ENCODE results near the gene ERMAP.

Gene ERMAP, protein sequence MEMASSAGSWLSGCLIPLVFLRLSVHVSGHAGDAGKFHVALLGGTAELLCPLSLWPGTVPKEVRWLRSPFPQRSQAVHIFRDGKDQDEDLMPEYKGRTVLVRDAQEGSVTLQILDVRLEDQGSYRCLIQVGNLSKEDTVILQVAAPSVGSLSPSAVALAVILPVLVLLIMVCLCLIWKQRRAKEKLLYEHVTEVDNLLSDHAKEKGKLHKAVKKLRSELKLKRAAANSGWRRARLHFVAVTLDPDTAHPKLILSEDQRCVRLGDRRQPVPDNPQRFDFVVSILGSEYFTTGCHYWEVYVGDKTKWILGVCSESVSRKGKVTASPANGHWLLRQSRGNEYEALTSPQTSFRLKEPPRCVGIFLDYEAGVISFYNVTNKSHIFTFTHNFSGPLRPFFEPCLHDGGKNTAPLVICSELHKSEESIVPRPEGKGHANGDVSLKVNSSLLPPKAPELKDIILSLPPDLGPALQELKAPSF

DNA sequence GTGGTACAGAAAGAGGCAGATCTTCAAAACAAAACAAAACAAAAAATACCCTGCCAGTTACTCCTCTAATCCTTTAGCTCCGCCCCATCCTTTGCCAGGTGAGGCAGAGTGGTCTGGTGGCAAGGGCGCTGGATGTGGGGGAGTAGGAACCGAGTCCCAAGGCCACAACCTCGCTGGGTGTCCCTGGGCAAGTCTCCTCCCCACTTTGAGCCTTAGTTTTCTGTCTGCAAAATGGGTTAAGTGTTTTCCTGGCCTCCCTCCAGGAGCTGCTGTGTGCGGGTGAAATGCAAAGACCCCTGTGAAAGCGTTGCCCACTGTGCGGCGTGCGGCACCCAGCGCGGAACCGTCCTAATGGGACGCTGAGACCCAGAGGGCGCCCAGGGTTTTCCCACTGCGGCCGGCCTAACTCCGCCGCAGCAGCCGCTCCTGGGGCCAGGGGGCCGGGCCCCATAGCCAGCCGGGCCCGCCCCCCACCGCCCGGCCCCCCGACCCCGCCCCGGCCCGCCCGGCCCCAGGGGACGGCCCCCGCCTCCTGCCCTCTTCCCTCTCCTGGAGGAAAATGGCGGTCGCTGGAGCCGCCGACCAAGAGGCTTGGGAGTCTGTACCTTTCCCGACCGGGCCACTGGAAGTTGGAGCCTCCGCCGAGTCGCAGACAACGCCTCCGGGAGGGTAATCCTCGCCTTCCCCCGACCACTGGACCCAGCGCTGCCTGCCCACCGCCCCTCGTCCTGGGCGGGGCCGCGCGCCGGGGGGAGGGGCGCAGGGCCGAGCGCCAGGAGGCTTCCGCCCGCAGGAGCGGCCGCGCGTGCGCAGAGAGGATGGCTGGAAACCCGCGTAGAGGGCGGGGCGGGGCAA is at the start of gene ERMAP, which contains the start of gene SVBP:
TSS of gene ERMAP (plus strand) at position 538 of the 855 bp plus-strand sequence. CDS start 13,327 bp downstream, outside the sequence.
TSS of gene SVBP (minus strand) at position 813 of the 855 bp plus-strand sequence. CDS start 853 bp downstream, outside the sequence.
- peak; percentile 89 for DNase-seq (ENCODE audit: low spot score)

DNA sequence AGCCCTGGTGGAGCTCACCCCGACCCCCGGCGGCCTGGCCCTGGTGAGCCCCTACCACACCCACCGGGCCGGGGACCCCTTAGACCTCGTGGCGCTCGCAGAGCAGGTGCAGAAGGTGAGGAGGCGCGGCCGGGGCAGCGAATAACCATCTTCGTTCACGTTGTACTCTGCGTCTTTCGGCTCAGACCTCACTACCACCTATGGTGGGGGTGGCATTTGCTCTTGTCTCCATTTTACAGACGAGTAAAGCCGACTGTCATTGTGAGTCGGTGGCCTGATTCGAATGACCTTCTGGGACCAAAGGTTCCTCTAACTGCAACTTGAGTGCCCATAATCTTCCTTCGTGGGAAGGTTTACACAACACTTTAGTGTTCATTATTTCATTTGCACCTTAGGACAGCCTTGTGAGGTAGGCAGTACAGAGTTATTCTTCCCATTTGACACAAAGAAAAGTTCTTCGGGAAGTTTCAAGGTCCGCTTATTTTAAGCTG is 49.4 kb upstream of the ERMAP start:
- no peak for DNase-seq (ENCODE audit: low spot score)

GRCh38 chr1:42768172-42768571 is 48.8 kb upstream of the ERMAP start:
- DNase-seq (ENCODE audit: low spot score): no peak

DNA sequence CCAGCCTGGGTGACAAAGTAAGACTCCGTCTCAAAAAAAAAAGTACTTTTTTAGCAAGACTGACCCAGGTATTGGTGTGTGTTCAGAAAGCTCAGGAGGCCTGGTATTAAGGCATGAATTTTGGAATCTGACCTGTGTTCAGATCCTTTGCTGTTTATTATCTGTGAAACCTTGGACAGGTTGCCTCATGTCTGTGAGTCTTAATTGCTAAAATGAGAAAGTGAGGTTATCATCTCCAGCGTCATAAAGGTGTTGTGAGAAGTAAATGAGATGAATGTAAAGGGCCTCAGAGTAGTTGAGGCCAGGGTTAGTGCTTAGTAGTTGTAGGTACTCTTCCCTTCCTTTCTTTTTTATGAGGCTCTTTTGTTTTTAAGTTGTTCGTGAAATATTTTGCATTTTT is 47.1 kb upstream of the ERMAP start:
- no peak for DNase-seq (ENCODE audit: low spot score)

- no peak for DNase-seq (ENCODE audit: low spot score)
These were observed 43.5 kb upstream of the ERMAP start for GRCh38 chr1:42773420-42773819.

DNA sequence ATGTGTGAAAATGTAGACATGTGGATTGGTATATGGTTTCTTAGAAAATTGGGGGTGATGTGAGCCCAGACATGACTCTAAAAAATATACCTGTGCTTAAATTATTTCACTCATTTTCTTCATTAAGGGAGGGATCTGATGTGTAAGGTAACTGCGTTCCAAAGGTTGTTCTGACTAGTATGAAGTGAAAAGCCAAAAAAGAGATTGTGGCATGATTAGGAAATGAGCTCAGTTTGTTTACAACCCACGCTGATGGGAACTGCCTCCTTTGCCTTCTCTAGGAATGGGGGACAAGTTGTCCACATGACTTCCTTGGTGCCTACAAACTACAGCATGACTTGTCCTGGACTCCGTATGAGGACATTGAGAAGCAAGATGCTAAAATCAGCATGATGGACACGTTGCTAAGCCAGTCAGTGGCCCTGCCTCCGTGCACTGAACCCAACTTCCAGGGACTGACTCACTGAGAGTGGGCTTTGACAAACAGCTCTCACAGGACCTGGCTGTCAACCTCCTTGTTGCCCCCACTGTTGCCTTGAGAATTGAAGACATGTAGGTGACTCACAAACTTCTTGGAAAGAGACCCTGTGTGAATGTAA is 41.9 kb upstream of the ERMAP start:
- no peak for DNase-seq (ENCODE audit: low spot score)

- DNase-seq (ENCODE audit: low spot score): no peak
These were observed 40.4 kb upstream of the ERMAP start for GRCh38 chr1:42776502-42776901.

- DNase-seq (ENCODE audit: low spot score): peak; percentile 40
These were observed 39.1 kb upstream of the ERMAP start for GRCh38 chr1:42777852-42778251.

DNA sequence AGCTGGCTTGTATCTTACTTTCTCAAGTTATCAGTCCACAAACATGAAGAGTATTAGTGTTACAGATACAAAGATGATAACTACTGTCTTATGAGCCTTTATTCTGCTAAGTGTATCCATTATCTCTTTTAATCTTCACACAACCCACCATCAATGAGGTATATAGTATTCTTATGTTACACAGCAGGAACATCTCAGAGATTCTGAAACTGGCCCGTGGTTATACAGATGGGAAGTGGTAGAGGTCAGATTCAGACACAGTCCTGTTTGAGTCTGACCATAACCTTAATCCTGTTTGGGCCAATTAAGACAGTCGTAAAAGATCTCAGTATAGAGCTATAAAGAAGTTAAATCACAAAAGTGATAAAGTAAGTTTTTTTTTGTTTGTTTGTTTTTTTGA is 37.2 kb upstream of the ERMAP start:
- no peak for DNase-seq (ENCODE audit: low spot score)

- no peak for DNase-seq (ENCODE audit: low spot score)
These were observed 36.7 kb upstream of the ERMAP start for GRCh38 chr1:42780176-42780575.

GRCh38 chr1:42783092-42783491 is 33.8 kb upstream of the ERMAP start:
- no peak for DNase-seq (ENCODE audit: low spot score)

GRCh38 chr1:42784547-42784945 is 32.4 kb upstream of the ERMAP start:
- no peak for DNase-seq (ENCODE audit: low spot score)

- no peak for DNase-seq (ENCODE audit: low spot score)
These were observed 31.8 kb upstream of the ERMAP start, which contains the start of gene TMEM269 for GRCh38 chr1:42784946-42785693. Gene TMEM269, plus strand, starts transcription at chr1:42784991. Its CDS starts 4,903 bp downstream, at chr1:42789894.

DNA sequence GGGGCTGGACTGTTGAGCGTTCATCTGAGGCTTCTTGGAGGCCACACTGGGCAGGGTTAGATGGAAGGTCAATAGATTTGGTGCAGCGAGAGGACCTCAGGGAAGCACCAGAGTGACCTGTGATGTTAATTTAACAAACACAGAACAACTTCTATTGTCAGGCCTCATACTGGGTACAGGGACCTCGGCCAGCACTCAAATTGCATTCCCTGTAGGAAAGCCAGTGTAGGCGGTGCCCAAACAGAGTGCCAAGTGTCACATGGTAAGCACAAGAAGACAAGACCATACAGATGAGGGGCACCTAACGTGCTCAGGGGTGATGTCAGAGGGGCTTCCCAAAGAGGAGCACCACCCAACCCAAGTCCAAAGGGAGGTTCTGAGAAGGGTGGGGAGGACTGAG is 30.8 kb upstream of the ERMAP start:
- no peak for DNase-seq (ENCODE audit: low spot score)

GRCh38 chr1:42788021-42788420 is 28.9 kb upstream of the ERMAP start:
- no peak for DNase-seq (ENCODE audit: low spot score)

DNA sequence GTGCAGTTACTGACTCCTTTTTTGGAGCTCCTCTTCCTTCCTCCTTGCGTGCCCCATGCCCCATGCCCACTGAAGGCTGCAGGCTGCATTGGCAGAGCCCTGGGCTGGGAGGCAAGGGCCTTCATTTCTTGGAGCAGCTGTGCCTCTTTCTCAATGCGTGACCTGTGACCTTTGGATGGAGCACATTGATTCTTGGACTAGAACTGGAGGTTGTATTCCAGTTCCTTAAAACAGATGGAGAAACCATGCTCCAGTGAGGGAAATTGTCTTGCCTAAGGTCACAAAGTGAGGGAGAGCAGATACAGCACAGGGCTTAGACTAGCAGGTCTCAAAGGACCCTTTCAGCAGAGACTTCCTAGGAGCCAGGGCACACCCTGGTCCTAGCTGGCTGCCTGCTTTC is 23.1 kb upstream of the ERMAP start:
- DNase-seq (ENCODE audit: low spot score): no peak

DNA sequence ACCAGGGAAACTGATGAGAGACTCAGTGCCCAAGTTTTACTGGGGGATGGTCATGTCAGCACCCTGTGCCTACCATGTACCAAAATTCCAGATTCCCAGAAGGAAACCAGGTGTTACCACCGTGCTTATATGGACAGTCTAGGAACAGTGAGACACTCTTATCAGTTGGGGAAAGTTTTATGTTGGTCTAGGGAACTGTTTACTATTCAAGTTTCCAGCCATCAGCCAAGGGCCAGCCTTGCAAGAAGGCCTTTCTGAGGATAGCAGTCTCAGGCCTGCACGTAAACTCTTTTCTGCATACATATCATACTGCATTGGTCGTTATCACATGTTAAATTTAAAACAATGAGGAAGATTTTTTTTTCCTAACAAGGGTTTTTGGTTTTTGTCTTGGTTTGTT is 19.5 kb upstream of the ERMAP start:
- DNase-seq (ENCODE audit: low spot score): no peak

- DNase-seq (ENCODE audit: low spot score): no peak
These were observed 18.9 kb upstream of the ERMAP start for GRCh38 chr1:42797979-42798378.

- no peak for DNase-seq (ENCODE audit: low spot score)
These were observed 15.0 kb upstream of the ERMAP start for GRCh38 chr1:42801832-42802473.

- no peak for DNase-seq (ENCODE audit: low spot score)
These were observed 10.8 kb upstream of the ERMAP start for GRCh38 chr1:42806171-42806570.

DNA sequence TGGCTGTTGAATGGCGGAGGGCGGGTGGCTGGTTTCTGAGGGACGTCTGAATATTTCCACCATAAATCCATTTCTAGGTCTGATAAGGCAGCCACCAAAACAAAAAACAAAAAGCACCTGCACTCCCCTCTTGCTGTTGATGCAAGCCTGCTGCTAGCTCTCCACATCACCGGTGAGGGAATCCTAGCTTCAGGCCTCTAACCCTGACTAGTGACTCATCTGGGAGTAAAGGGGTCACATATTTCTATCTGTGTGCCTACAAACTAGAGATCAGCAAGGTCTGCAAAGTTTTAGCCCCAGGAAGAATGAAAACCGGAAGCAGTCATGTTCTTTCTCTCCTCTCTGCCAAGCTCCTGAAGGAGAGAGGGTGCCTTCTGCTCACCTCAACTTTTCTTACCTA is 10.3 kb upstream of the ERMAP start:
- DNase-seq (ENCODE audit: low spot score): no peak
